Endothelial cell of umbilical vein (primary cell): ENCODE measurements around the gene PPFIBP2. TPM values are rescaled to one million over a fixed set of nuclear protein-coding genes. Genes with fewer than 3 reads are reported as not detected.

Experiments
- BruUV-seq: library from RNA; stranded (reverse); fragments of 400-500 nt; replicated peaks from 2 replicates; lab custom pipeline; 2021; lab: Mats Ljungman, UMichigan
- CTCF ChIA-PET: fragments of 300-600, 350-600 bp; sonication (Branson Sonifier 250); formaldehyde crosslinking; loops from one replicate; lab custom pipeline; 2021; ENCODE audit warnings: antibody characterized with exemption, inconsistent platforms; lab: Charles Lee
- POLR2A ChIA-PET: fragments of 300-600, 350-600 bp; sonication (Branson Sonifier 250); formaldehyde crosslinking; loops from one replicate; lab custom pipeline; 2021; ENCODE audit warnings: antibody characterized with exemption, inconsistent platforms; lab: Charles Lee
- DNase-seq: peaks from one replicate; pipeline ENCODE4 v3.0.0-alpha.2; 2011; ENCODE audit warnings: low read depth, low spot score
- FAIRE-seq: peaks from 2 replicates; lab custom pipeline; 2011; peaks lifted over from hg19 to GRCh38; lab: Jason Lieb, UNC
- H2AFZ ChIP-seq: 2 replicates; pipeline ENCODE4 v1.6.0; 2012; ENCODE audit warnings: low read depth, low read length, control low read depth, inconsistent platforms
- H3K27ac ChIP-seq: 2 replicates; pipeline ENCODE4 v1.5.1; 2011; ENCODE audit warnings: low read depth, mild to moderate bottlenecking, control low read depth, low read length, moderate library complexity; ENCODE audit not compliant: insufficient read depth
- H3K27me3 ChIP-seq, 2 experiments: 2 replicates each; pipeline versions ENCODE4 v1.6.0 to v1.6.1; 2011; ENCODE audit warnings: low read length in 2 of 2, mixed read lengths in 1 of 2; ENCODE audit not compliant: control insufficient read depth in 2 of 2, insufficient read depth in 2 of 2
- H3K36me3 ChIP-seq, 2 experiments: 2 replicates in 1 of 2; 3 replicates in 1 of 2; pipeline ENCODE4 v1.5.1; 2011; ENCODE audit warnings: low read length in 2 of 2, mild to moderate bottlenecking in 1 of 2, moderate library complexity in 1 of 2; ENCODE audit not compliant: control insufficient read depth in 2 of 2, insufficient read depth in 2 of 2; ENCODE audit errors: extremely low read depth in 1 of 2
- H3K4me1 ChIP-seq: 3 replicates; pipeline ENCODE4 v1.5.1; 2011; ENCODE audit warnings: mild to moderate bottlenecking, low read length; ENCODE audit not compliant: control insufficient read depth, insufficient read depth; ENCODE audit errors: extremely low read depth
- H3K4me2 ChIP-seq: 2 replicates; pipeline ENCODE4 v1.6.1; 2011; ENCODE audit warnings: low read length, control low read depth, mixed read lengths; ENCODE audit not compliant: insufficient read depth
- H3K4me3 ChIP-seq, 3 experiments: fragments of 200-600 bp in 1 of 3; sonication (generic), shearing (Covaris generic) in 1 of 3; replicated peaks in 1 of 3; 2 replicates each; pipeline ENCODE4 v1.5.1; 2011 to 2016; ENCODE audit warnings: control low read depth in 3 of 3, low read length in 3 of 3, mild to moderate bottlenecking in 2 of 3, inconsistent platforms in 1 of 3, low read depth in 1 of 3, moderate library complexity in 1 of 3; ENCODE audit not compliant: insufficient read depth in 1 of 3
- H3K79me2 ChIP-seq: 2 replicates; pipeline ENCODE4 v1.6.0; 2012; ENCODE audit warnings: low read length, inconsistent platforms; ENCODE audit not compliant: control insufficient read depth, insufficient read depth
- H3K9ac ChIP-seq: replicated peaks from 2 replicates; pipeline ENCODE3; 2011; ENCODE audit warnings: low read length, control low read depth; ENCODE audit not compliant: insufficient read depth; ENCODE audit errors: extremely low read depth
- H3K9me1 ChIP-seq: replicated peaks from 3 replicates; pipeline ENCODE4 v1.6.0; 2011; ENCODE audit warnings: mild to moderate bottlenecking, low read length; ENCODE audit not compliant: control insufficient read depth, insufficient read depth; ENCODE audit errors: extremely low read depth
- H3K9me3 ChIP-seq: replicated peaks from 2 replicates; pipeline ENCODE4 v1.5.1; 2012; ENCODE audit warnings: low read length, inconsistent platforms; ENCODE audit not compliant: control insufficient read depth, insufficient read depth
- H4K20me1 ChIP-seq: replicated peaks from 2 replicates; pipeline ENCODE3; 2011; ENCODE audit warnings: mild to moderate bottlenecking, low read length; ENCODE audit not compliant: control insufficient read depth, insufficient read depth; ENCODE audit errors: extremely low read depth
- CTCF ChIP-seq, 2 donors: IDR thresholded peaks; 1 replicate in 1 of 2; 2 replicates in 1 of 2; pipeline ENCODE4 v1.5.1; 2011; ENCODE audit warnings: low read length in 2 of 2, mild to moderate bottlenecking in 2 of 2, moderate library complexity in 2 of 2, control low read depth in 1 of 2, inconsistent platforms in 1 of 2, low read depth in 1 of 2; ENCODE audit not compliant: insufficient read depth in 1 of 2; ENCODE audit errors: extremely low read depth in 1 of 2
- EZH2 ChIP-seq: IDR thresholded peaks from 2 replicates; pipeline ENCODE4 v1.6.1; 2012; ENCODE audit warnings: borderline replicate concordance, low read depth, mild to moderate bottlenecking, moderate library complexity, low read length, inconsistent platforms; ENCODE audit not compliant: severe bottlenecking
- FOS ChIP-seq: IDR thresholded peaks from 2 replicates; pipeline ENCODE4 v1.6.1; 2011; ENCODE audit warnings: mild to moderate bottlenecking, low read length, moderate library complexity, borderline replicate concordance; ENCODE audit not compliant: insufficient read depth
- GATA2 ChIP-seq: IDR thresholded peaks from 2 replicates; pipeline ENCODE4 v1.7.0; 2011; ENCODE audit warnings: low read depth, mild to moderate bottlenecking, moderate library complexity, mixed read lengths, low read length; ENCODE audit not compliant: insufficient read length, insufficient read depth
- JUN ChIP-seq: IDR thresholded peaks from 2 replicates; pipeline ENCODE4 v1.6.1; 2011; ENCODE audit warnings: borderline replicate concordance, low read depth; ENCODE audit not compliant: insufficient read length, insufficient read depth
- MAX ChIP-seq: IDR thresholded peaks from 2 replicates; pipeline ENCODE4 v1.6.1; 2011; ENCODE audit not compliant: insufficient read depth, insufficient read length
- MYC ChIP-seq: IDR thresholded peaks from one replicate; pipeline ENCODE4 v1.6.1; 2011; ENCODE audit warnings: mild to moderate bottlenecking, low read depth, low read length
- POLR2A ChIP-seq: IDR thresholded peaks from 2 replicates; pipeline ENCODE4 v1.6.1; 2012; ENCODE audit warnings: low read depth, mild to moderate bottlenecking, control low read depth, low read length
- POLR2AphosphoS5 ChIP-seq: IDR thresholded peaks from 2 replicates; pipeline ENCODE4 v1.6.1; 2012; ENCODE audit warnings: low read depth, mild to moderate bottlenecking, control low read depth, low read length, moderate library complexity; ENCODE audit not compliant: insufficient read depth
- dilution Hi-C: fragments of 300-500 bp; cut with MboI; formaldehyde crosslinking; loops from one replicate; pipeline ENCODE4 v1.15.0; 2019; ENCODE audit warnings: low sequenced_read_pairs; ENCODE audit not compliant: extremely low pct_ligation_motif_present
- intact Hi-C: fragments of 100-400 bp; cut with micrococcal nuclease; formaldehyde crosslinking; loops from one replicate; pipeline ENCODE4 v1.10.0; 2022
- polyA plus RNA-seq, 4 experiments: library from polyadenylated mRNA; depleted of rRNA in 3 of 4; stranded (reverse) in 3 of 4; unstranded in 1 of 4; fragments of >200 nt; gene quantifications; 2 replicates each; pipeline versions ENCODE4 v1.2.1 to v1.2.3, GENCODE V29; 2011 to 2012; ENCODE audit warnings: missing spikeins in 1 of 4
- total RNA-seq: library from RNA; stranded (reverse); gene quantifications from 2 replicates; pipeline ENCODE4 v1.2.3, GENCODE V29; 2021

PPFIBP2 gene
- total and polyA plus RNA-seq, 2 donors (not counting 3 experiments of a cell fraction or from before 2014, with no cell fraction given): 1.3 to 4.0 TPM

GRCh38 chr11:7514099-7514591 is 346 bp downstream of the PPFIBP2 start:
- intact Hi-C loops (no loop called here), dilution Hi-C loops (no loop called here)
- Histone ChIP-seq H3K4me1 (peaks cover 6% of the 10 kb centered on the region), H3K36me3 (no peaks in the 10 kb centered on the region), H3K9me1 (no peaks in the 10 kb centered on the region), H3K27me3 (peaks cover 26 to 32% of the 10 kb centered on the region in 2 experiments), H4K20me1 (no peaks in the 10 kb centered on the region), H3K79me2 (no peaks in the 10 kb centered on the region), H3K9me3 (no peaks in the 10 kb centered on the region), H3K9ac (no peak overlapping the region), H3K27ac (no peak overlapping the region), H2AFZ (peak overlapping the region; percentile 90), H3K4me3 (peak overlapping the region; percentile 27 to 65 (median 43)), H3K4me2 (peak overlapping the region; percentile 70)
- CTCF ChIA-PET: interaction anchor here (0.6 to 3.7 kb wide), 8 partner anchors 8 to 157 kb away, joined by 3 to 52 read pairs (median 5); no protein-coding TSS in a partner anchor
- BruUV-seq: no TSS peak
- no peak for FAIRE-seq
- POLR2A ChIA-PET: no interaction called here
- TF ChIP-seq EZH2: peak; percentile 71
- no peak for TF ChIP-seq CTCF (IDR thresholded peaks at IDR 0.05; ENCODE audit: extremely low read depth in 1 of 2, insufficient read depth in 1 of 2, low read depth in 1 of 2, low read length in 2 of 2)
- no peak for DNase-seq

GRCh38 chr11:7515447-7515886 is 1.7 kb downstream of the PPFIBP2 start:
- no TSS peak for BruUV-seq
- intact Hi-C loops (no loop called here), dilution Hi-C loops (no loop called here)
- Histone ChIP-seq H3K4me1 (peaks cover 6% of the 10 kb centered on the region), H3K27me3 (peaks cover 24 to 26% of the 10 kb centered on the region in 2 experiments), H3K9me3 (no peaks in the 10 kb centered on the region), H3K36me3 (no peaks in the 10 kb centered on the region), H3K4me2 (no peak overlapping the region), H4K20me1 (no peaks in the 10 kb centered on the region), H3K79me2 (no peaks in the 10 kb centered on the region), H3K4me3 (no peak overlapping the region), H3K9ac (no peak overlapping the region), H3K27ac (no peak overlapping the region), H2AFZ (no peak overlapping the region), H3K9me1 (no peaks in the 10 kb centered on the region)
- FAIRE-seq (no peak), DNase-seq (no peak)
- TF ChIP-seq POLR2A: no peak
- no peak for TF ChIP-seq EZH2
- no peak for TF ChIP-seq MAX
- no peak for TF ChIP-seq FOS
- no peak for TF ChIP-seq JUN
- TF ChIP-seq POLR2AphosphoS5: no peak
- no peak for TF ChIP-seq CTCF (IDR thresholded peaks at IDR 0.05; ENCODE audit: extremely low read depth in 1 of 2, insufficient read depth in 1 of 2, low read depth in 1 of 2, low read length in 2 of 2)
- TF ChIP-seq MYC: no peak
- TF ChIP-seq GATA2: no peak
- ChIA-PET POLR2A (interaction anchor here (0.6 kb wide), 1 partner anchor 171 kb away, joined by 3 read pairs; no protein-coding TSS in a partner anchor), CTCF (interaction anchor here (1.1 to 1.3 kb wide), 4 partner anchors 56 to 179 kb away, joined by 3 to 7 read pairs (median 4); no protein-coding TSS in a partner anchor)
